ENCODE results near the gene C17orf75. TPM values are rescaled to one million over a fixed set of nuclear protein-coding genes. Genes with fewer than 3 reads are reported as not detected.

C17orf75 gene
- total and polyA plus RNA-seq, 2 donors (not counting 1 experiment from before 2014, with no cell fraction given) = 11.3 to 24.5 TPM

GRCh38 chr17:32305049-32305448, 36.9 kb downstream of the C17orf75 start:
- no peak overlapping the region for H3K4me3 Mint-ChIP-seq
- H3K4me1 ChIP-seq (ENCODE audit: control insufficient read depth in 2 of 2, insufficient read depth in 2 of 2, low read length in 2 of 2) = no peaks in the 10 kb centered on the region
- H4K20me1 ChIP-seq (ENCODE audit: control insufficient read depth, insufficient read depth, low read length, poor library complexity, severe bottlenecking) = no peaks in the 10 kb centered on the region
- POLR2A ChIA-PET = interaction anchor here (0.6 kb wide), 1 partner anchor 21 kb away, joined by 5 read pairs; no protein-coding TSS in a partner anchor
- H2AFZ ChIP-seq (ENCODE audit: insufficient read depth, low read depth, low read length, poor library complexity, severe bottlenecking) = no peak overlapping the region
- no peaks in the 10 kb centered on the region for H3K4me1 Mint-ChIP-seq
- H3K27me3 ChIP-seq (replicated peaks in 1 of 4; ENCODE audit: control extremely low read depth in 1 of 4, control insufficient read depth in 3 of 4, insufficient read depth in 4 of 4, low read length in 3 of 4) = no peaks in the 10 kb centered on the region
- no peak overlapping the region for H3K9ac ChIP-seq (ENCODE audit: low read length)
- CTCF ChIA-PET = no interaction called here
- intact Hi-C loops (cut with micrococcal nuclease) = no loop called here
- no peaks in the 10 kb centered on the region for H3K79me2 ChIP-seq (ENCODE audit: control insufficient read depth, insufficient read depth, low read length)
- H3K4me2 ChIP-seq (replicated peaks; ENCODE audit: low read depth, low read length, poor library complexity, severe bottlenecking) = no peak overlapping the region
- H3K36me3 ChIP-seq (replicated peaks in 1 of 2; ENCODE audit: control extremely low read depth in 1 of 2, control insufficient read depth in 1 of 2, extremely low read depth in 1 of 2, insufficient read depth in 2 of 2, low read length in 1 of 2) = no peaks in the 10 kb centered on the region
- no peak overlapping the region for H3K27ac ChIP-seq (ENCODE audit: low read length in 2 of 2)
- H3K27ac Mint-ChIP-seq = no peak overlapping the region
- no peak for DNase-seq
- no peaks in the 10 kb centered on the region for H3K9me3 Mint-ChIP-seq (ENCODE audit: insufficient read depth)
- no peaks in the 10 kb centered on the region for H3K9me3 ChIP-seq (ENCODE audit: control extremely low read depth in 1 of 3, control insufficient read depth in 2 of 3, insufficient read depth in 1 of 3, low read length in 2 of 3)
- TF ChIP-seq EZH2 (IDR thresholded peaks at IDR 0.05; ENCODE audit: borderline replicate concordance, insufficient read depth, low read depth, low read length, poor library complexity, severe bottlenecking) (no peak), CTCF (IDR thresholded peaks at IDR 0.05) (no peak)
- H3K4me3 ChIP-seq (ENCODE audit: control extremely low read depth in 1 of 5, extremely low read depth in 1 of 5, insufficient read depth in 1 of 5, low read depth in 2 of 5, low read length in 4 of 5) = no peak overlapping the region
- WGBS (ENCODE audit: insufficient coverage) = 81% methylated on average over 9 of the region's 9 CpGs
- peaks cover 13% of the 10 kb centered on the region for H3K27me3 Mint-ChIP-seq
- ATAC-seq (ENCODE audit: low read depth) = no peak

- 60% methylated on average over 1 of the region's 2 CpGs for WGBS (ENCODE audit: insufficient coverage)
Observed at GRCh38 chr17:32303781-32304288, 38.1 kb downstream of the C17orf75 start.

More at GRCh38 chr17:32303781-32304288, 38.1 kb downstream of the C17orf75 start:
- Mint-ChIP-seq H3K4me3 (no peak overlapping the region), H3K27ac (no peak overlapping the region), H3K4me1 (no peaks in the 10 kb centered on the region), H3K9me3 (ENCODE audit: insufficient read depth) (no peaks in the 10 kb centered on the region), H3K27me3 (peaks cover 13% of the 10 kb centered on the region)
- no peaks in the 10 kb centered on the region for H3K79me2 ChIP-seq (ENCODE audit: control insufficient read depth, insufficient read depth, low read length)
- no peak overlapping the region for H3K9ac ChIP-seq (ENCODE audit: low read length)
- DNase-seq = no peak
- intact Hi-C loops (cut with micrococcal nuclease) = no loop called here
- no peak overlapping the region for H3K4me3 ChIP-seq (ENCODE audit: control extremely low read depth in 1 of 5, extremely low read depth in 1 of 5, insufficient read depth in 1 of 5, low read depth in 2 of 5, low read length in 4 of 5)
- H3K27ac ChIP-seq (ENCODE audit: low read length in 2 of 2) = no peak overlapping the region
- H3K4me2 ChIP-seq (replicated peaks; ENCODE audit: low read depth, low read length, poor library complexity, severe bottlenecking) = no peak overlapping the region
- no peak overlapping the region for H2AFZ ChIP-seq (ENCODE audit: insufficient read depth, low read depth, low read length, poor library complexity, severe bottlenecking)
- ATAC-seq (ENCODE audit: low read depth) = no peak
- TF ChIP-seq EZH2 (IDR thresholded peaks at IDR 0.05; ENCODE audit: borderline replicate concordance, insufficient read depth, low read depth, low read length, poor library complexity, severe bottlenecking) (no peak), CTCF (IDR thresholded peaks at IDR 0.05) (no peak)
- no peaks in the 10 kb centered on the region for H3K9me3 ChIP-seq (ENCODE audit: control extremely low read depth in 1 of 3, control insufficient read depth in 2 of 3, insufficient read depth in 1 of 3, low read length in 2 of 3)
- H3K4me1 ChIP-seq (ENCODE audit: control insufficient read depth in 2 of 2, insufficient read depth in 2 of 2, low read length in 2 of 2) = no peaks in the 10 kb centered on the region
- no peaks in the 10 kb centered on the region for H3K27me3 ChIP-seq (replicated peaks in 1 of 4; ENCODE audit: control extremely low read depth in 1 of 4, control insufficient read depth in 3 of 4, insufficient read depth in 4 of 4, low read length in 3 of 4)
- no peaks in the 10 kb centered on the region for H4K20me1 ChIP-seq (ENCODE audit: control insufficient read depth, insufficient read depth, low read length, poor library complexity, severe bottlenecking)
- ChIA-PET POLR2A (no interaction called here), CTCF (no interaction called here)
- no peaks in the 10 kb centered on the region for H3K36me3 ChIP-seq (replicated peaks in 1 of 2; ENCODE audit: control extremely low read depth in 1 of 2, control insufficient read depth in 1 of 2, extremely low read depth in 1 of 2, insufficient read depth in 2 of 2, low read length in 1 of 2)
